Esophagus mucosa (tissue), 1 donor: ENCODE measurements around the gene GRK4. TPM values are rescaled to one million over a fixed set of nuclear protein-coding genes. Genes with fewer than 3 reads are reported as not detected.
A peak's percentile ranks its signal among the peaks of the same experiment; 100 is the strongest.
"Not testable (repeated sequence)": the region's sequence is repeated elsewhere in the genome, so short reads cannot be mapped to it uniquely, and the experiment has no call there.

Experiments used
- ATAC-seq: fragments of 200-7000 bp; cut with Tn5 transposase; one replicate; pipeline ENCODE4 v1.9.1; 2020
- total RNA-seq: library from RNA; stranded (reverse); gene quantifications from one replicate; pipeline ENCODE4 v1.2.4, GENCODE V29; 2023
- donor health status: DM: yes; HTN: yes; CAD: no.

The GRK4 gene
- total RNA-seq, 1 donor from 2014 or later: 2.0 TPM

DNA sequence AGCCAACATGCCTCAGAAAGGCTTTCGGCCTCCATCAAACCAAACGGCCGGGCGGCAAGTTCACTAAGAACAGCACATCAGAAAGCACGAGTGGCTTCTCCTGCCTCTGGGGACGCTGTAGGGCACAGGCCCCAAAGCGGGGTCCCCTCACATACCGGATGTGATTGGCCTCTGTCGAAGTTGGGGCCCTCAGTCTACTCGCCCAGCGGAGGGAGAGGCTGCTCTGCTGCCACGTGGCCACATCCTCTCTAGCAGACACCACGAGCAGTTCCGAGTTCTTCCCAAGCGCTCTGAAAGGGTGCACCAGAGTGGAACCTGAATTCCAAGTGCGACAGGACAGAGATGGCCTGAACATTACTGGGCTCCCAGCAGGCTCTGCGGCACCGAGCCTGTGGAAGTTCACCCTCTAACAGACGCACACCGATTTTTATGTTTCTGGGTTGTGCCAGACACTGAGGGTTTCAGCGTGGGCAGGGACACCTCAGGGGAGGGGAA, 21.3 kb upstream of the GRK4 start:
- ATAC-seq: no peak

- peak; percentile 72 for ATAC-seq
Observed at GRCh38 chr4:2942532-2943363, 20.6 kb upstream of the GRK4 start.

DNA sequence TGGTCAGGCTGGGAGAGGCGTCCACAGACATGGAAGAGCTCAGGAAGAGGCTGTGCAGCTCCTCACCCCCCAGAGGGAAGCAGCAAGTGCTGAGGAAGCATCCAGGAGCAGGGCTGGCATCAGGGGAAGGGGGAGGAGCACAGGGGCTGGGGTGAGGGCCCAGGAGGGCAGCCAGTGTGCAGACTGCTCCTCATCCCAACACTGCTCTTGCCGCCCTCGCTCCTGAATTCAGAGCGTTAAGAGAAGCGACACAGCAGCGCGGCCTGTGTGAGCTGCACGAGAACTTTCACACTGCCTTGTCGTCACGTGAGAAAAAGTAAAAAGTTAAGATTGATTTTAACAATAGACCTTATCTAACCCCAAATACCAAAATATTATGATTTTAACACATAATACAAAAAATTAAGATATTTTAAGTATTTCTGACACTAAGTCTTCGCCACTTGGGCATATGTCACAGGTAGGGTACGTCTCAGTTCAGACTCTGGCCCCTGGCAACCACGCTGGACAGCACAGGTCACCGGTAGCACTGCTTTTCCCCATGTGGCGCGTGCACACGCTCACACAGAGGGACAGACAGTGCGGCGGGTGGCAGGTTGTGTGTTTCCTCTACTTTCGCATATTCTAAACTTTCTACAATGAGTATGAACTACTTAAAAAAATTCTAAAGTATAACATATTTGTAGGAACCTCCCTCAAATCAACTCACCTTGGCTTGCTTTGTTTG, 19.8 kb upstream of the GRK4 start:
- ATAC-seq: no peak

DNA sequence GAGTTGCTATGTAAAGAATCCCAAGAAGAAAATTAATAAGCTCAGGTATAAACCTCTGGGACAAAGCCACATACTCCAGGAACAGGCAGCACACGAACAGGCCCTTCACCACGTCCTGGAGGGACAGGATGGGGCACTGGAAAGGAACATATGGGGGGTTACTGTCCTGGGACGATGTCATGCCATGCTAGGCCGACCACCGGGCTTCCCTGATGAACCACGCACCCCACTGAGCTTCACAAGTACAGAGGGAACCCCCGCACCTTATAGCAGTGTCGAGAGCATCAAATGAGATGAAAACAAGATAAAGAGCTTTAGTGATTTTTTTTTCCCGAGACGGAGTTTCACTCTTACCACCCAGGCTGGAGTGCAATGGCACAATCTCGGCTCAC, 19.3 kb upstream of the GRK4 start:
- ATAC-seq: no peak

DNA sequence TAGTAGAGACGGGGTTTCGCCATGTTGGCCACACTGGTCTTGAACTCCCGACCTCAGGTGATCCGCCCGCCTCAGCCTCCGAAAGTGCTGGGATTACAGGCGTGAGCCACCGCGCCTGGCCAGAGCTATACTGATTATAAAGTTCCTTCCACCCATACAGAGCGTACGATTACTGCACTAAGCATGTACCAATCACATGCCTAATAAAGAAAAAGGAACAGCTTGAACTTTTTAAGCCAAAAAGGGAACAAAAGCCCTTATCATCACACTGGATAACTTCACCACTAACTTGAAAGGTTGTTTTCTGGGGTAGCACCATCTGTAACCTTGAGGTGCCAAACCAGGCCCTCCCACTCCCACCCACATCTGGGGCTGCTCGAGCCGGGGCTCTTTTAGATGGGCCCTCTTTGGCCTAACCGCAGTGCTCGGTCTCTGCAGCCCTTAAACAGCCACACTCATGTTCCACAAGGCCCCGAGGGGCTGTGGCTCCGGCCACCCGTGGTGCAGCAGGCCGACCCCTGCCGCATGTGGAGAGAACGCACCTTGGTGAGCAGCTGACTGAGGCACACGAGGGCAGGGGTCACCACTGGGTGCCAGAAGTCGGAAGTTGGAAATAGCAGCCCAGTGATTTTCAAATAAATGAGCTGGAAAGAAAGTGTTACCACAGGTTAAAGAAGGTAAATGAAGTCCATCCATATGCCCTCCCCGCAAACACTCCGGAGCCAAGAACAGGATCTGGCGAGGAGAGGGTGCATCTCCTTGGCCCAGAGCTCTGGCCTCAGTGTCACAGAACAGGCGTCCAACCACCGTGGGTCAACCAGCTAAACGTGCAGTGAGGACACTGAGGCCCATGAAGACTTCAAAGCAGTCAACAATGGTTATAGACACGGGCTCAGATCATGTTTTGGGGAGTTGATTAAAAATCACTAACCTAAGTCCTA, 18.5 kb upstream of the GRK4 start:
- no peak for ATAC-seq

DNA sequence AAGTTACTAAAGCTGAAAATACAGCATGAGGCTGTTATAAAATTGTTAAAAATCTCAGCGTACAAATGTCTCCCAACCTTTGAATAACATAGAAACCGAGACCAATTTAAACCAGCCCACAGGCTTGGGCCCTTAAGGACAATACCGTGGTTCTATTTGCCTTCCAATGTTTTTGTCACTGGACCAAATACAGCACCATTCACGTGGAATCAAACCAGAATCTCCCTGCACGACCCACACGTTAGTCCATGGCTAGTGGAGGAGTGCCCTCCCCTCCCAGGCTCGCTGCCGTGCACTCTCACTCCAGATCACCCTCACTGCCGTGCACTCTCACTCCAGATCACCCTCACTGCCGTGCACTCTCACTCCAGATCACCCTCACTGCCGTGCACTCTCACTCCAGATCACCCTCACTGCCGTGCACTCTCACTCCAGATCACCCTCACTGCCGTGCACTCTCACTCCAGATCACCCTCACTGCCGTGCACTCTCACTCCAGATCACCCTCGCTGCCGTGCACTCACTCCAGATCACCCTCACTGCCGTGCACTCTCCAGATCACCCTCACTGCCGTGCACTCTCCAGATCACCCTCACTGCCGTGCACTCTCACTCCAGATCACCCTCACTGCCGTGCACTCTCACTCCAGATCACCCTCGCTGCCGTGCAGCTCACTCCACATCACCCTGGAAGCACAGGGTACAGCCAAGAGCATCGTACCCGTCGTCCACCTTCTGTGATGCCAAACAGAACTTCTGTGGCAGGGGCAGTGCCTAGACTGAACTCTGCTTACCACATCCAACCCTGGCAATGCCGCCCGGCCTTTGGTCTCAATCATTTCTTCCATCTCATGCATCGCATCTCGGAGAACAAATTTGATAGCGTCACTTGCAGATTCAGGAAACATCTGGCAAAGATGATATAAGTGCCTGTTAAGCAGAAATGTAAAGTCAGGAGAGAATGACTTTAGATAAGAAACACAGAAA, 17.5 kb upstream of the GRK4 start:
- ATAC-seq: not testable (repeated sequence)

GRCh38 chr4:2946812-2947600, 16.4 kb upstream of the GRK4 start:
- no peak for ATAC-seq

GRCh38 chr4:2947926-2948325, 15.4 kb upstream of the GRK4 start:
- ATAC-seq: peak; percentile 9

DNA sequence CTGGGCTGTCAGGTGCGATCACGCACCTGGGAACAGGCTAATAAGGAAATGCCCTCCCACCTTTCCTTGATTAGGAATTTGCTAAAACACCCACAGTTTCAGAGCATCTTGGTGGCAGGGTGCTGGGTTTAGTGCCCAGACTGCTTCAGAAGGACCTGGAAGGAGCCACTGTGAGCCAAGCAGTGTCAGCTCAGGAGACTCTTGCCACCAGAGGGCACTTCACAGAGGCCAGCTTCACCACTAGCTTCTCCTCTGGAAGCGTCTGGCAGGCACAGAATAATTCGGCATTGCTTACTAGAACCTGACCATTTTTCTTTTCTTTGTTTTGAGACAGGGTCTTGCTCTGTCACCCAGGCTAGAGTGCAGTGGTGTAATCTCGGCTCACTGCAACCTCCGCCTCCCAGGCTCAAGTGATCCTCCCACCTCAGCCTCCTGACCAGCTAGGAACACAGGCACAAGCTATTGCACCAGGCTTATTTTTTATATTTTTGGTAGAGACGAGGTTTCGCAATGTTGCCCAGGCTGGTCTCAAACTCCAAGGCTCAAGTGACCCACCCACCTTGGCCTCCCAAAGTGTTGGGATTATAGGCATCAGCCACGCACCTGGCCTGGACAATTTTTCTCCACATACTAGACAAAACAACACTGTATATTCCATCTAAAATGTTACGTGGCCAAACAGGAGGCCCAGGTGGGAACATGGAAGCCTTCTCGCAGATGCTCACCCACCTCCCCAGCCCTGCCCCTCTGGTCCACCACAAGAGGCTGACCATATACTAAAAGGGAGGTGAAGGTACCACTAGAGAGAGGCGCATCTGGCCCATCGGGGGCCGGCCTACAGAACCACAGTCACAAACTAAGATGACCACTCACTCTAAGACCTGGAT, 14.2 kb upstream of the GRK4 start:
- ATAC-seq: peak; percentile 64

- no peak for ATAC-seq
Observed at GRCh38 chr4:2949782-2950125, 13.6 kb upstream of the GRK4 start.

- ATAC-seq: peak; percentile 6
Observed at GRCh38 chr4:2950221-2950989, 13.0 kb upstream of the GRK4 start.

- ATAC-seq: no peak
Observed at GRCh38 chr4:2953496-2953895, 9.9 kb upstream of the GRK4 start.

GRCh38 chr4:2954358-2955185, 8.8 kb upstream of the GRK4 start:
- ATAC-seq: no peak

- ATAC-seq: not testable (repeated sequence)
Observed at GRCh38 chr4:2955186-2956044, 8.0 kb upstream of the GRK4 start.

DNA sequence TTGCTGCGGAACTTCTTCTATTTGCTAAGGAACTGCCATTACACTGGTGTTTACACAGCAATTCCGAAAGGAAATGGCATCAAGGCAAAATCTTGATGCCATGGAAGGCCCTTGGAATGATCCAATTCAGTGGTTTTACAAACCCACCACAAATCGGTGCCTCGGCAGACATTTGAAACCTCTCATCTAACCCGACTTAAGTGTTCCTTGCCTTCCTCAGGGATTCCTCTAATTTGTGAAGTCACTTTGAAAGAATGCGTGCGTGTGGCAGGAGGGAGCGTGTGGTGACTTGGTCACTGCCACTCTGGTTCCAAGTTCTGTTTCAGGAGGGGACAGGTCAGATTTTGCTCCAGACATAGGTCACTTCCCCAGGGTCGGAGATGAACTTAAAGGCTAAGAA, 4.9 kb upstream of the GRK4 start:
- no peak for ATAC-seq

DNA sequence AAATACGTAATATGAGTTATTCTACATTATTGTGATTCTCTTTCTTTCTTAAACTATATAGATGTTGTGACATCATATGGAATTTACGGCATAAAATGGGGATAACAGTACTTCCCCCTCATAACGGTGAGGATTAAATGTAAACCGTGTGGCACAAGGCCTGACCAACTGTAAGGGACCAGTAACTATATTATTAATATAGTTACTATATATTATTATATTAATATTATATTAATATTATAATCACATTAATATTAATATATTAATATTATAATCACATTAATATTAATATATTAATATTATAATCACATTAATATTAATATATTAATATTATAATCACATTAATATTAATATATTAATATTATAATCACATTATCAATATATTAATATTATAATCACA, 2.9 kb upstream of the GRK4 start:
- ATAC-seq: not testable (repeated sequence)

GRCh38 chr4:2961421-2961810, 2.0 kb upstream of the GRK4 start:
- no peak for ATAC-seq
